H1 (cell line): ENCODE measurements around the gene C2orf92. TPM values are rescaled to one million over a fixed set of nuclear protein-coding genes. Genes with fewer than 3 reads are reported as not detected.

ENCODE experiments used
- CTCF ChIA-PET: fragments of 300-600 bp; sonication (Branson Sonifier 250); formaldehyde crosslinking; loops from one replicate; lab custom pipeline; 2021; ENCODE audit not compliant: partially characterized antibody; lab: Charles Lee
- POLR2A ChIA-PET: fragments of 300-600 bp; sonication (Branson Sonifier 250); formaldehyde crosslinking; loops from one replicate; lab custom pipeline; 2021; ENCODE audit warnings: inconsistent platforms; ENCODE audit not compliant: partially characterized antibody; lab: Charles Lee
- DNase-seq, 2 experiments: peaks; one replicate each; pipeline versions ENCODE4 v3.0.0 to v3.0.0-alpha.2; 2010 to 2022; ENCODE audit warnings: low spot score in 2 of 2, low read depth in 1 of 2, mixed read lengths in 1 of 2
- FAIRE-seq: peaks from 2 replicates; lab custom pipeline; 2011; peaks lifted over from hg19 to GRCh38; lab: Jason Lieb, UNC
- H2AFZ ChIP-seq: 2 replicates; pipeline ENCODE4 v1.8.1; 2012; ENCODE audit warnings: low read length, inconsistent platforms
- H2AK5ac ChIP-seq: 2 replicates; pipeline ENCODE4 v1.6.1; 2013; ENCODE audit warnings: low read depth, low read length
- H2BK120ac ChIP-seq: replicated peaks from 2 replicates; pipeline ENCODE3; 2013; ENCODE audit warnings: low read depth, low read length, inconsistent platforms
- H2BK12ac ChIP-seq: 2 replicates; pipeline ENCODE4 v1.6.1; 2013; ENCODE audit warnings: low read depth, low read length
- H2BK15ac ChIP-seq: 2 replicates; pipeline ENCODE4 v1.6.1; 2013; ENCODE audit warnings: low read length
- H2BK20ac ChIP-seq: 2 replicates; pipeline ENCODE4 v1.6.1; 2013; ENCODE audit warnings: low read length
- H2BK5ac ChIP-seq: 2 replicates; pipeline ENCODE4 v1.6.1; 2013; ENCODE audit warnings: low read depth, low read length
- H3K14ac ChIP-seq: 2 replicates; pipeline ENCODE4 v1.6.1; 2013; ENCODE audit warnings: inconsistent platforms; ENCODE audit not compliant: insufficient read length
- H3K18ac ChIP-seq: 2 replicates; pipeline ENCODE4 v1.6.1; 2013; ENCODE audit warnings: low read length; ENCODE audit errors: extremely low read depth
- H3K23ac ChIP-seq: 2 replicates; pipeline ENCODE4 v1.6.1; 2013; ENCODE audit warnings: inconsistent platforms; ENCODE audit not compliant: insufficient read length
- H3K23me2 ChIP-seq: 2 replicates; pipeline ENCODE4 v1.6.1; 2013; ENCODE audit warnings: low read depth, low read length
- H3K27ac ChIP-seq: 2 replicates; pipeline ENCODE4 v1.6.1; 2011; ENCODE audit warnings: low read depth, low read length, inconsistent platforms
- H3K27me3 ChIP-seq, 4 experiments: replicated peaks in 1 of 4; 1 replicate in 1 of 4; 2 replicates in 3 of 4; pipeline versions ENCODE4 v1.6.1 to v1.8.1; 2011 to 2013; ENCODE audit warnings: low read length in 3 of 4, mild to moderate bottlenecking in 3 of 4, inconsistent platforms in 2 of 4, mixed read lengths in 2 of 4, moderate library complexity in 1 of 4; ENCODE audit not compliant: control insufficient read depth in 3 of 4, insufficient read depth in 3 of 4; ENCODE audit errors: extremely low read depth in 1 of 4
- H3K36me3 ChIP-seq, 4 experiments: 2 replicates each; pipeline versions ENCODE4 v1.6.1 to v1.8.1; 2011 to 2013; ENCODE audit warnings: mild to moderate bottlenecking in 4 of 4, low read length in 3 of 4, moderate library complexity in 2 of 4, control low read depth in 1 of 4, inconsistent platforms in 1 of 4; ENCODE audit not compliant: insufficient read depth in 4 of 4, control insufficient read depth in 2 of 4
- H3K4ac ChIP-seq: replicated peaks from 2 replicates; pipeline ENCODE3; 2013; ENCODE audit warnings: low read length, low read depth, mixed read lengths, inconsistent platforms; ENCODE audit not compliant: insufficient read length
- H3K4me1 ChIP-seq, 4 experiments: replicated peaks in 1 of 4; 1 replicate in 1 of 4; 2 replicates in 3 of 4; pipeline versions ENCODE4 v1.6.1 to v1.8.1; 2011 to 2013; ENCODE audit warnings: low read length in 3 of 4, inconsistent platforms in 2 of 4, mixed read lengths in 1 of 4; ENCODE audit not compliant: insufficient read depth in 4 of 4, control insufficient read depth in 3 of 4
- H3K4me2 ChIP-seq, 2 experiments: 2 replicates each; pipeline versions ENCODE4 v1.6.1 to v1.8.1; 2011 to 2013; ENCODE audit warnings: low read depth in 2 of 2, low read length in 2 of 2, control low read depth in 1 of 2, inconsistent platforms in 1 of 2, mild to moderate bottlenecking in 1 of 2; ENCODE audit not compliant: insufficient read depth in 1 of 2
- H3K4me3 ChIP-seq, 4 experiments: fragments of 200-600, 300-600 bp in 1 of 4; sonication (generic), shearing (Covaris generic), sonication (Bioruptor Twin) in 1 of 4; 2 replicates each; pipeline versions ENCODE4 v1.5.1 to v1.8.1; 2011 to 2016; ENCODE audit warnings: low read length in 4 of 4, low read depth in 3 of 4, control low read depth in 2 of 4, inconsistent platforms in 2 of 4, mild to moderate bottlenecking in 2 of 4, mixed read lengths in 1 of 4, moderate library complexity in 1 of 4; ENCODE audit not compliant: insufficient read depth in 2 of 4; ENCODE audit errors: extremely low read depth in 1 of 4
- H3K56ac ChIP-seq: replicated peaks from 2 replicates; pipeline ENCODE3; 2013; ENCODE audit warnings: low read depth, mild to moderate bottlenecking, mixed read lengths, low read length, inconsistent platforms; ENCODE audit not compliant: insufficient read length
- H3K79me1 ChIP-seq: 2 replicates; pipeline ENCODE4 v1.6.1; 2013; ENCODE audit warnings: low read depth, low read length, control low read depth
- H3K79me2 ChIP-seq, 2 experiments: 2 replicates each; pipeline versions ENCODE4 v1.6.1 to v1.8.1; 2012 to 2013; ENCODE audit warnings: low read length in 2 of 2, mild to moderate bottlenecking in 2 of 2, inconsistent platforms in 1 of 2; ENCODE audit not compliant: insufficient read depth in 2 of 2, control insufficient read depth in 1 of 2
- H3K9ac ChIP-seq, 4 experiments: replicated peaks in 1 of 4; 1 replicate in 1 of 4; 2 replicates in 3 of 4; pipeline versions ENCODE4 v1.6.1 to v1.8.1; 2011 to 2013; ENCODE audit warnings: low read depth in 3 of 4, low read length in 3 of 4, control low read depth in 2 of 4, mild to moderate bottlenecking in 2 of 4, moderate library complexity in 2 of 4, inconsistent platforms in 1 of 4; ENCODE audit errors: extremely low read depth in 1 of 4
- H3K9me3 ChIP-seq, 2 experiments: 2 replicates each; pipeline versions ENCODE4 v1.6.1 to v1.8.1; 2012 to 2013; ENCODE audit warnings: mild to moderate bottlenecking in 2 of 2, moderate library complexity in 2 of 2, control low read depth in 1 of 2, inconsistent platforms in 1 of 2, low read depth in 1 of 2, low read length in 1 of 2, mixed read lengths in 1 of 2; ENCODE audit not compliant: insufficient read depth in 2 of 2
- H4K20me1 ChIP-seq, 2 experiments: replicated peaks in 1 of 2; 2 replicates each; pipeline versions ENCODE3 to v1.8.1; 2011 to 2013; ENCODE audit warnings: inconsistent platforms in 2 of 2, low read length in 2 of 2, mild to moderate bottlenecking in 1 of 2; ENCODE audit not compliant: insufficient read depth in 2 of 2, control insufficient read depth in 1 of 2
- H4K5ac ChIP-seq: 2 replicates; pipeline ENCODE4 v1.6.1; 2013; ENCODE audit warnings: low read length, low read depth, mixed read lengths, inconsistent platforms; ENCODE audit not compliant: insufficient read length
- H4K8ac ChIP-seq: 2 replicates; pipeline ENCODE4 v1.8.0; 2013; ENCODE audit warnings: mild to moderate bottlenecking, moderate library complexity, low read length, inconsistent platforms; ENCODE audit not compliant: insufficient read depth; ENCODE audit errors: extremely low read depth
- H4K91ac ChIP-seq: replicated peaks from 2 replicates; pipeline ENCODE3; 2013; ENCODE audit warnings: low read length, mixed read lengths, inconsistent platforms; ENCODE audit not compliant: insufficient read length
- CREB1 ChIP-seq: IDR thresholded peaks from 2 replicates; pipeline ENCODE4 v1.6.1; 2012; ENCODE audit warnings: inconsistent platforms
- FOSL1 ChIP-seq: IDR thresholded peaks from 2 replicates; pipeline ENCODE4 v1.6.1; 2011; ENCODE audit warnings: mild to moderate bottlenecking, low read depth, low read length, moderate library complexity; ENCODE audit not compliant: insufficient read depth
- JUND ChIP-seq: IDR thresholded peaks from 2 replicates; pipeline ENCODE4 v1.6.1; 2011; ENCODE audit warnings: mild to moderate bottlenecking, improper control_type of control experiment, low read length
- RAD21 ChIP-seq, 2 experiments: IDR thresholded peaks in 1 of 2; conservative IDR thresholded peaks in 1 of 2; 2 replicates each; pipeline ENCODE4 v1.6.1; 2011; ENCODE audit warnings: low read depth in 2 of 2, low read length in 2 of 2, improper control_type of control experiment in 1 of 2, inconsistent platforms in 1 of 2, mild to moderate bottlenecking in 1 of 2, moderate library complexity in 1 of 2
- SIRT6 ChIP-seq: IDR thresholded peaks from one replicate; pipeline ENCODE4 v1.7.1; 2012; ENCODE audit warnings: low read length, inconsistent platforms
- SP4 ChIP-seq: IDR thresholded peaks from 2 replicates; pipeline ENCODE4 v1.6.1; 2012; ENCODE audit warnings: low read length, inconsistent platforms
- TBP ChIP-seq: IDR thresholded peaks from 2 replicates; pipeline ENCODE4 v1.6.1; 2011; ENCODE audit warnings: low read depth, low read length, improper control_type of control experiment
- TEAD4 ChIP-seq: IDR thresholded peaks from 2 replicates; pipeline ENCODE4 v1.6.1; 2012; ENCODE audit warnings: low read depth, low read length, inconsistent platforms, mixed read lengths
- WGBS, 2 experiments: shearing (Covaris generic) in 1 of 2; methylation state at CpG; one replicate each; pipeline versions ENCODE4 v1.1.6 to v1.1.7; 2013 to 2015; ENCODE audit warnings: low lambda C conversion rate in 2 of 2, mixed read lengths in 2 of 2, inconsistent platforms in 1 of 2, low coverage in 1 of 2, missing lambda C conversion rate in 1 of 2; ENCODE audit not compliant: insufficient replicate concordance in 2 of 2, insufficient coverage in 1 of 2, insufficient read length in 1 of 2; ENCODE audit errors: extremely low coverage in 1 of 2, missing lambda C conversion rate in 1 of 2; 5-methylcytosine and 5-hydroxymethylcytosine counted together
- polyA plus RNA-seq, 7 experiments: library from polyadenylated mRNA; depleted of rRNA in 3 of 7; stranded (reverse) in 5 of 7; unstranded in 2 of 7; fragments of >200 nt in 5 of 7; fragments of 200-250 nt in 2 of 7; gene quantifications; 1 replicate in 5 of 7; 2 replicates in 1 of 7; 4 replicates in 1 of 7; pipeline versions ENCODE4 v1.2.1 to v1.2.3, GENCODE V29; 2011 to 2013; ENCODE audit warnings: missing spikeins in 2 of 7, mixed read lengths in 2 of 7
- total RNA-seq: library from RNA; stranded (reverse); fragmentation: NEBNext Ultra II Directional; extraction: Animal tissue kit (Norgen Biotek cat#: 25700); gene quantifications from 2 replicates; pipeline ENCODE4 v1.2.1, GENCODE V29; 2021

The C2orf92 gene
- total and polyA plus RNA-seq, 2 of the 8 experiments (the other 6 are each of a cell fraction or from before 2014, with no cell fraction given) = 2.3 to 3.7 TPM

- Histone ChIP-seq H3K27ac (no peak overlapping the region), H4K8ac (no peak overlapping the region), H4K91ac (no peak overlapping the region), H4K20me1 (peaks cover 0 to 2% of the 10 kb centered on the region in 2 experiments), H3K4me1 (no peaks in the 10 kb centered on the region), H2AFZ (no peak overlapping the region), H3K4me2 (no peak overlapping the region), H3K9me3 (no peaks in the 10 kb centered on the region), H3K9ac (no peak overlapping the region), H3K36me3 (no peaks in the 10 kb centered on the region), H3K23ac (no peak overlapping the region), H2BK5ac (no peak overlapping the region), H2BK12ac (no peak overlapping the region), H4K5ac (no peak overlapping the region), H2AK5ac (no peak overlapping the region), H2BK120ac (no peak overlapping the region), H2BK20ac (no peak overlapping the region), H3K27me3 (no peaks in the 10 kb centered on the region), H3K23me2 (no peaks in the 10 kb centered on the region), H3K14ac (no peak overlapping the region), H3K56ac (no peak overlapping the region), H3K4ac (no peak overlapping the region), H3K79me1 (no peaks in the 10 kb centered on the region), H3K79me2 (no peaks in the 10 kb centered on the region), H3K4me3 (no peak overlapping the region), H2BK15ac (no peak overlapping the region), H3K18ac (no peak overlapping the region)
- DNase-seq = no peak
- CTCF ChIA-PET = interaction anchor here (0.8 to 11.0 kb wide), 4 partner anchors 11 to 139 kb away, joined by 4 to 105 read pairs (median 6); no protein-coding TSS in a partner anchor
- FAIRE-seq = no peak
- WGBS, 2 experiments = 91% methylated on average over 1 of the region's 1 CpG; no CpG with 5 or more reads in 1 of the 2 experiments
- POLR2A ChIA-PET = interaction anchor here (1.1 kb wide), 1 partner anchor 11 kb away, joined by 3 read pairs; no protein-coding TSS in a partner anchor
- TF ChIP-seq SP4 (no peak), TBP (no peak), RAD21 (IDR thresholded peaks at IDR 0.05 in 1 of 2, conservative IDR thresholded peaks at IDR 0.05 in 1 of 2; ENCODE audit: low read depth in 2 of 2, low read length in 2 of 2) (no peak), JUND (no peak), FOSL1 (no peak), TEAD4 (no peak), SIRT6 (no peak), CREB1 (no peak)
Measured at GRCh38 chr2:97730245-97730644, 60.7 kb downstream of the C2orf92 start.
